Liver (tissue), 10 donors: ENCODE results near the gene ARIH2. TPM values are rescaled to one million over a fixed set of nuclear protein-coding genes. Genes with fewer than 3 reads are reported as not detected.

Experiments used
- DNase-seq: peaks from one replicate; pipeline ENCODE4 v3.0.0-alpha.2; 2017; ENCODE audit warnings: low spot score
- H3K27ac ChIP-seq, 2 donors: one replicate each; pipeline ENCODE4 v1.7.0; 2013; ENCODE audit warnings: inconsistent platforms in 2 of 2, low read length in 2 of 2, control low read depth in 1 of 2, low read depth in 1 of 2, mild to moderate bottlenecking in 1 of 2
- H3K27me3 ChIP-seq, 4 donors: one replicate each; pipeline versions ENCODE4 v1.6.1 to v1.7.0; 2013; ENCODE audit warnings: low read length in 3 of 4, inconsistent platforms in 1 of 4, mild to moderate bottlenecking in 1 of 4, moderate library complexity in 1 of 4; ENCODE audit not compliant: control insufficient read depth in 4 of 4, insufficient read depth in 4 of 4
- H3K36me3 ChIP-seq, 4 donors: one replicate each; pipeline versions ENCODE4 v1.6.1 to v1.7.0; 2013; ENCODE audit warnings: low read length in 3 of 4, mild to moderate bottlenecking in 3 of 4, low read depth in 1 of 4, moderate library complexity in 1 of 4; ENCODE audit not compliant: control insufficient read depth in 4 of 4, insufficient read depth in 3 of 4
- H3K4me1 ChIP-seq, 4 donors: one replicate each; pipeline versions ENCODE4 v1.6.1 to v1.7.0; 2013; ENCODE audit warnings: low read length in 3 of 4, mild to moderate bottlenecking in 3 of 4, moderate library complexity in 1 of 4; ENCODE audit not compliant: control insufficient read depth in 4 of 4, insufficient read depth in 4 of 4
- H3K4me3 ChIP-seq, 3 donors: one replicate each; pipeline versions ENCODE4 v1.6.1 to v1.7.0; 2013; ENCODE audit warnings: low read length in 3 of 3, control low read depth in 1 of 3, low read depth in 1 of 3, mild to moderate bottlenecking in 1 of 3
- H3K9ac ChIP-seq, 2 donors: one replicate each; pipeline ENCODE4 v1.7.0; 2013; ENCODE audit warnings: low read length in 2 of 2, mild to moderate bottlenecking in 2 of 2, moderate library complexity in 2 of 2, control low read depth in 1 of 2, low read depth in 1 of 2
- H3K9me3 ChIP-seq, 4 donors: one replicate each; pipeline versions ENCODE4 v1.6.1 to v1.7.0; 2013; ENCODE audit warnings: low read length in 3 of 4; ENCODE audit not compliant: control insufficient read depth in 4 of 4
- ATF3 ChIP-seq: IDR thresholded peaks from 2 replicates; pipeline ENCODE4 v1.6.1; 2016; ENCODE audit warnings: antibody characterized with exemption
- FOXA1 ChIP-seq: IDR thresholded peaks from 2 replicates; pipeline ENCODE4 v1.6.1; 2016; ENCODE audit warnings: antibody characterized with exemption
- FOXA2 ChIP-seq: IDR thresholded peaks from 2 replicates; pipeline ENCODE4 v1.6.1; 2016; ENCODE audit warnings: antibody characterized with exemption
- GABPA ChIP-seq, 2 donors: IDR thresholded peaks in 1 of 2; conservative IDR thresholded peaks in 1 of 2; 2 replicates each; pipeline ENCODE4 v1.6.1; 2016; ENCODE audit warnings: antibody characterized with exemption in 2 of 2, mild to moderate bottlenecking in 1 of 2, moderate library complexity in 1 of 2
- HNF4A ChIP-seq, 2 donors: conservative IDR thresholded peaks; 2 replicates each; pipeline ENCODE4 v1.6.1; 2016; ENCODE audit warnings: antibody characterized with exemption in 2 of 2, mild to moderate bottlenecking in 2 of 2
- HNF4G ChIP-seq: IDR thresholded peaks from 2 replicates; pipeline ENCODE4 v1.6.1; 2016; ENCODE audit warnings: antibody characterized with exemption
- JUND ChIP-seq, 2 donors: IDR thresholded peaks; 2 replicates each; pipeline ENCODE4 v1.6.1; 2016; ENCODE audit warnings: antibody characterized with exemption in 2 of 2
- RAD21 ChIP-seq, 2 donors: IDR thresholded peaks; 2 replicates each; pipeline ENCODE4 v1.6.1; 2016; ENCODE audit warnings: antibody characterized with exemption in 2 of 2, mild to moderate bottlenecking in 2 of 2
- REST ChIP-seq: IDR thresholded peaks from 2 replicates; pipeline ENCODE4 v1.6.1; 2016; ENCODE audit warnings: antibody characterized with exemption, mild to moderate bottlenecking
- SP1 ChIP-seq: IDR thresholded peaks from 2 replicates; pipeline ENCODE4 v1.6.1; 2018; ENCODE audit warnings: antibody characterized with exemption, mild to moderate bottlenecking
- TAF1 ChIP-seq: conservative IDR thresholded peaks from 2 replicates; pipeline ENCODE4 v1.6.1; 2016; ENCODE audit warnings: antibody characterized with exemption, mild to moderate bottlenecking
- YY1 ChIP-seq: IDR thresholded peaks from 2 replicates; pipeline ENCODE4 v1.6.1; 2016; ENCODE audit warnings: antibody characterized with exemption, mild to moderate bottlenecking
- ZBTB33 ChIP-seq: IDR thresholded peaks from 2 replicates; pipeline ENCODE4 v1.6.1; 2016; ENCODE audit warnings: antibody characterized with exemption
- WGBS: extraction: QIAGEN DNeasy Blood & Tissue Kit; methylation state at CpG from one replicate; pipeline ENCODE4 v1.1.7; 2013; 5-methylcytosine and 5-hydroxymethylcytosine counted together
- polyA plus RNA-seq, 2 donors: library from polyadenylated mRNA; stranded (reverse) in 1 of 2; unstranded in 1 of 2; fragments of 200-250 nt in 1 of 2; fragments of >200 nt in 1 of 2; fragmentation: Nextera tagmentation in 1 of 2; extraction: Ambion mirVana in 1 of 2; gene quantifications; one replicate each; pipeline versions ENCODE4 v1.2.1 to v1.2.3, GENCODE V29; 2013 to 2015
- small RNA-seq: library from RNA; depleted of rRNA; stranded (forward); fragments of <200 nt; gene quantifications from one replicate; pipeline ENCODE3, GENCODE V24; 2014
- total RNA-seq, 2 donors: library from RNA; depleted of rRNA; stranded (reverse); fragments of >200 nt; gene quantifications; one replicate each; pipeline ENCODE4 v1.2.3, GENCODE V29; 2014
- donor health status: healthy.
- donor health status: healthy.
- donor health status: healthy.
- donor health status: healthy.
- donor health status: healthy.

ARIH2 gene
- total and polyA plus RNA-seq, 4 donors: 24.8 to 63.5 (median 31.0) TPM

- TF ChIP-seq YY1 (no peak), ATF3 (no peak), JUND (IDR thresholded peaks at IDR 0.05) (no peak), FOXA2 (no peak), REST (no peak)
These were observed 116.0 kb downstream of the ARIH2 start (continued) for GRCh38 chr3:49034650-49035049.

GRCh38 chr3:49035281-49035680 lies 116.6 kb downstream of the ARIH2 start:
- Histone ChIP-seq H3K27me3 (no peaks in the 10 kb centered on the region), H3K27ac (no peak overlapping the region), H3K4me3 (no peak overlapping the region), H3K36me3 (peaks cover 9 to 43% (median 35%) of the 10 kb centered on the region in 4 donors), H3K4me1 (no peaks in the 10 kb centered on the region), H3K9ac (no peak overlapping the region), H3K9me3 (no peaks in the 10 kb centered on the region)
- 95% methylated on average over 3 of the region's 3 CpGs for WGBS
- no peak for DNase-seq
- no peak for TF ChIP-seq GABPA (IDR thresholded peaks at IDR 0.05 in 1 of 2, conservative IDR thresholded peaks at IDR 0.05 in 1 of 2)
- no peak for TF ChIP-seq RAD21 (IDR thresholded peaks at IDR 0.05)
- TF ChIP-seq FOXA1: no peak
- TF ChIP-seq REST: no peak
- no peak for TF ChIP-seq YY1
- no peak for TF ChIP-seq SP1
- TF ChIP-seq ATF3: no peak
- no peak for TF ChIP-seq HNF4A (conservative IDR thresholded peaks at IDR 0.05)
- no peak for TF ChIP-seq ZBTB33
- TF ChIP-seq HNF4G: no peak
- TF ChIP-seq FOXA2: no peak
- TF ChIP-seq TAF1: no peak

Small RNAs within 50 kb of the gene (small RNA-seq; reads per million reads assigned to genes)
- gene MIR191: 3,130 reads per million, percentile 100 among the genes with 10 or more reads in this experiment
- gene MIR425: 87.0 reads per million, percentile 97 among the genes with 10 or more reads in this experiment

Other genes starting within 250 kb of the ARIH2 start
- 10 to 100 TPM in 1 of 2 donors, 1 to 10 TPM in 1; 5.9 to 12.9 TPM for gene NCKIPSD, start 232.9 kb upstream of the ARIH2 start, total RNA-seq
- 10 to 100 TPM in 1 of 2 donors, 1 to 10 TPM in 1; 7.4 to 10.0 TPM for gene NCKIPSD, start 232.9 kb upstream of the ARIH2 start, polyA plus RNA-seq
- gene IP6K2, start 201.6 kb upstream of the ARIH2 start, total RNA-seq: 10 to 100 TPM; 23.3 to 25.4 TPM
- gene IP6K2, start 201.6 kb upstream of the ARIH2 start, polyA plus RNA-seq: 10 to 100 TPM; 21.8 to 37.6 TPM
- 10 to 100 TPM; 14.9 to 28.5 TPM for gene PRKAR2A, start 71.0 kb upstream of the ARIH2 start, total RNA-seq
- 10 to 100 TPM; 12.1 to 12.8 TPM for gene PRKAR2A, start 71.0 kb upstream of the ARIH2 start, polyA plus RNA-seq
- gene SLC25A20, start 20.0 kb upstream of the ARIH2 start, total RNA-seq: 100 to 1,000 TPM in 1 of 2 donors, 10 to 100 TPM in 1; 36.9 to 223 TPM
- 100 to 1,000 TPM in 1 of 2 donors, 10 to 100 TPM in 1; 55.9 to 117 TPM for gene SLC25A20, start 20.0 kb upstream of the ARIH2 start, polyA plus RNA-seq
- gene P4HTM, start 71.4 kb downstream of the ARIH2 start, total RNA-seq: 10 to 100 TPM in 1 of 2 donors, 1 to 10 TPM in 1; 10.0 to 12.8 TPM
- 10 to 100 TPM; 11.0 to 16.2 TPM for gene P4HTM, start 71.4 kb downstream of the ARIH2 start, polyA plus RNA-seq
- gene WDR6, start 88.5 kb downstream of the ARIH2 start, total RNA-seq: 10 to 100 TPM; 43.9 to 50.9 TPM
- gene WDR6, start 88.5 kb downstream of the ARIH2 start, polyA plus RNA-seq: 10 to 100 TPM; 29.4 to 50.1 TPM
- 10 to 100 TPM in 1 of 2 donors, 1 to 10 TPM in 1; 7.9 to 10.6 TPM for gene DALRD3, start 99.7 kb downstream of the ARIH2 start, total RNA-seq
- gene DALRD3, start 99.7 kb downstream of the ARIH2 start, polyA plus RNA-seq: 1 to 10 TPM; 8.6 to 9.9 TPM
- gene NDUFAF3, start 103.3 kb downstream of the ARIH2 start, total RNA-seq: 10 to 100 TPM; 28.6 to 75.6 TPM
- 100 to 1,000 TPM in 1 of 2 donors, 10 to 100 TPM in 1; 68.4 to 107 TPM for gene NDUFAF3, start 103.3 kb downstream of the ARIH2 start, polyA plus RNA-seq
- gene IMPDH2, start 110.6 kb downstream of the ARIH2 start, total RNA-seq: 100 to 1,000 TPM in 1 of 2 donors, 10 to 100 TPM in 1; 33.6 to 182 TPM
- 10 to 100 TPM; 20.9 to 45.8 TPM for gene IMPDH2, start 110.6 kb downstream of the ARIH2 start, polyA plus RNA-seq
- gene QRICH1, start 175.2 kb downstream of the ARIH2 start, total RNA-seq: 10 to 100 TPM; 32.5 to 35.1 TPM
- 10 to 100 TPM; 17.3 to 19.0 TPM for gene QRICH1, start 175.2 kb downstream of the ARIH2 start, polyA plus RNA-seq
- 100 to 1,000 TPM; 192 to 226 TPM for gene QARS1, start 185.9 kb downstream of the ARIH2 start, total RNA-seq
- gene QARS1, start 185.9 kb downstream of the ARIH2 start, polyA plus RNA-seq: 10 to 100 TPM; 58.0 to 97.5 TPM
- gene USP19, start 202.0 kb downstream of the ARIH2 start, total RNA-seq: 10 to 100 TPM; 36.4 to 39.6 TPM
- gene USP19, start 202.0 kb downstream of the ARIH2 start, polyA plus RNA-seq: 10 to 100 TPM in 1 of 2 donors, 1 to 10 TPM in 1; 8.1 to 18.3 TPM
- gene LAMB2, start 214.2 kb downstream of the ARIH2 start, total RNA-seq: 100 to 1,000 TPM; 134 TPM
- gene LAMB2, start 214.2 kb downstream of the ARIH2 start, polyA plus RNA-seq: 100 to 1,000 TPM in 1 of 2 donors, 10 to 100 TPM in 1; 87.6 to 172 TPM
- gene CCDC71, start 247.5 kb downstream of the ARIH2 start, total RNA-seq: 10 to 100 TPM in 1 of 2 donors, 1 to 10 TPM in 1; 6.1 to 10.4 TPM
- 10 to 100 TPM in 1 of 2 donors, 1 to 10 TPM in 1; 1.1 to 10.7 TPM for gene CCDC71, start 247.5 kb downstream of the ARIH2 start, polyA plus RNA-seq